Gastroesophageal sphincter (tissue), 4 donors: ENCODE measurements around the gene MAP2K1. TPM values are rescaled to one million over a fixed set of nuclear protein-coding genes. Genes with fewer than 3 reads are reported as not detected.
A peak's percentile ranks its signal among the peaks of the same experiment; 100 is the strongest.
"Not testable (repeated sequence)": the region's sequence is repeated elsewhere in the genome, so short reads cannot be mapped to it uniquely, and the experiment has no call there.

Experiments used
- ATAC-seq: fragments of 150-250 bp; one replicate; pipeline ENCODE4 v1.9.1; 2016; ENCODE audit warnings: mild to moderate bottlenecking, moderate library complexity
- H3K27ac ChIP-seq, 4 donors: fragments of 200-600 bp; sonication (generic) in 3 of 4; 1 replicate in 3 of 4; 2 replicates in 1 of 4; pipeline ENCODE4 v1.5.1; 2016 to 2019
- H3K27me3 ChIP-seq: fragments of 200-600 bp; sonication (generic); one replicate; pipeline ENCODE4 v1.5.1; 2019
- H3K36me3 ChIP-seq, 2 donors: fragments of 200-600 bp; sonication (generic); one replicate each; pipeline ENCODE4 v1.5.1; 2019; ENCODE audit warnings: control low read depth in 1 of 2
- H3K4me1 ChIP-seq, 3 donors: fragments of 200-600 bp; sonication (generic); 1 replicate in 2 of 3; 2 replicates in 1 of 3; pipeline ENCODE4 v1.5.1; 2016 to 2019; ENCODE audit warnings: control low read depth in 2 of 3
- H3K4me3 ChIP-seq, 2 donors: fragments of 200-600 bp; sonication (generic); one replicate each; pipeline ENCODE4 v1.5.1; 2019; ENCODE audit warnings: mild to moderate bottlenecking in 1 of 2, moderate library complexity in 1 of 2
- H3K9me3 ChIP-seq, 3 donors: fragments of 200-600 bp; sonication (generic); one replicate each; pipeline ENCODE4 v1.5.1; 2017 to 2019; ENCODE audit warnings: control low read depth in 2 of 3
- CTCF ChIP-seq, 4 experiments: fragments of 200-600 bp in 2 of 4; fragments of 450-650 bp in 2 of 4; sonication (generic) in 1 of 4; IDR thresholded peaks; one replicate each; pipeline ENCODE4 v1.5.1; 2017 to 2019; ENCODE audit warnings: antibody characterized with exemption in 4 of 4, mild to moderate bottlenecking in 2 of 4, moderate library complexity in 2 of 4
- EP300 ChIP-seq: sonication (generic); formaldehyde crosslinking; IDR thresholded peaks from one replicate; pipeline ENCODE4 v1.6.1; 2017; ENCODE audit warnings: antibody characterized with exemption, mild to moderate bottlenecking
- POLR2A ChIP-seq, 2 donors: fragments of 450-650 bp; IDR thresholded peaks; one replicate each; pipeline ENCODE4 v1.6.1; 2017; ENCODE audit warnings: antibody characterized with exemption in 2 of 2, mild to moderate bottlenecking in 2 of 2, moderate library complexity in 1 of 2
- POLR2AphosphoS5 ChIP-seq: sonication (generic); formaldehyde crosslinking; IDR thresholded peaks from one replicate; pipeline ENCODE4 v1.6.1; 2017; ENCODE audit warnings: antibody characterized with exemption
- WGBS, 2 donors: methylation state at CpG; one replicate each; pipeline ENCODE4 v1.1.5; 2018; ENCODE audit warnings: low coverage in 1 of 2; 5-methylcytosine and 5-hydroxymethylcytosine counted together
- total RNA-seq, 4 donors: library from RNA; depleted of rRNA; stranded (reverse); fragments of >200 nt; gene quantifications; one replicate each; pipeline ENCODE4 v1.1.0, GENCODE V29; 2016

Gene MAP2K1
- total RNA-seq, 4 donors from 2014 or later = 27.7 to 47.1 (median 39.6) TPM

GRCh38 chr15:66362776-66363175 lies 23.9 kb upstream of the MAP2K1 start:
- no peak overlapping the region for H3K27ac ChIP-seq
- H3K4me1 ChIP-seq = no peaks in the 10 kb centered on the region
- WGBS, 2 donors = 100% methylated on average over 1 of the region's 1 CpG; no CpG with 5 or more reads in 1 of the 2 donors
- no peaks in the 10 kb centered on the region for H3K9me3 ChIP-seq
- H3K36me3 ChIP-seq = no peaks in the 10 kb centered on the region
- no peak overlapping the region for H3K4me3 ChIP-seq
- no peaks in the 10 kb centered on the region for H3K27me3 ChIP-seq
- TF ChIP-seq EP300 = no peak
- TF ChIP-seq CTCF (IDR thresholded peaks at IDR 0.05) = no peak
- TF ChIP-seq POLR2AphosphoS5 = no peak
- TF ChIP-seq POLR2A (IDR thresholded peaks at IDR 0.05) = no peak
- no peak for ATAC-seq

DNA sequence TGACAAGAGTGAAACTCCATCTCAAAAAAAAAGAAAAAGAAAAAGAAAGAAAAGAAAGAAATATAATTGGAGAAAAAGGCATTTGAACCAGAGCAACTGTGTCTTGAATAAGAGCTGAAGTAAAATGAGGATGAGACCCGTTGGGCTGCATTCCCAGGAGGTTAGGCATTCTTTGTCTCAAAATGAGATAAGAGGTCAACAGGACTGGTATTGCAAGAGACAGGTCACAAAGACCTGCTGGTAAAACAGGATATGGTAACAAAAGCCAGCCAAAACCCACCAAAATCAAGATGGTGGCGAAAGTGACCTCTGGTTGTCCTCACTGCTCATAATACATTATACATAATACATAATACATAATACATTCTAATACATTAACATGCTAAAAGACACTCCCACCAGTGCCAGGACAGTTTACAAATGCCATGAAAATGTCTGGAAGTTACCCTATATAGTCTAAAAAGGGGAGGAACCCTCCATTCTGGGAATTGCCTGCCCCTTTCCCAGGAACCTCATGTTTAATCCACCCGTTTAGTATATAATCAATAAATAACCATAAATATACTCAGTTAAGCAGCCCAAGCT lies 21.7 kb upstream of the MAP2K1 start:
- no peak for ATAC-seq
- Histone ChIP-seq H3K36me3 (no peaks in the 10 kb centered on the region), H3K27me3 (no peaks in the 10 kb centered on the region), H3K4me1 (no peaks in the 10 kb centered on the region), H3K4me3 (no peak overlapping the region), H3K27ac (no peak overlapping the region), H3K9me3 (no peaks in the 10 kb centered on the region)
- 80 to 84% methylated on average over 2 to 3 of the region's 3 CpGs for WGBS, 2 donors
- TF ChIP-seq POLR2AphosphoS5 = no peak

DNA sequence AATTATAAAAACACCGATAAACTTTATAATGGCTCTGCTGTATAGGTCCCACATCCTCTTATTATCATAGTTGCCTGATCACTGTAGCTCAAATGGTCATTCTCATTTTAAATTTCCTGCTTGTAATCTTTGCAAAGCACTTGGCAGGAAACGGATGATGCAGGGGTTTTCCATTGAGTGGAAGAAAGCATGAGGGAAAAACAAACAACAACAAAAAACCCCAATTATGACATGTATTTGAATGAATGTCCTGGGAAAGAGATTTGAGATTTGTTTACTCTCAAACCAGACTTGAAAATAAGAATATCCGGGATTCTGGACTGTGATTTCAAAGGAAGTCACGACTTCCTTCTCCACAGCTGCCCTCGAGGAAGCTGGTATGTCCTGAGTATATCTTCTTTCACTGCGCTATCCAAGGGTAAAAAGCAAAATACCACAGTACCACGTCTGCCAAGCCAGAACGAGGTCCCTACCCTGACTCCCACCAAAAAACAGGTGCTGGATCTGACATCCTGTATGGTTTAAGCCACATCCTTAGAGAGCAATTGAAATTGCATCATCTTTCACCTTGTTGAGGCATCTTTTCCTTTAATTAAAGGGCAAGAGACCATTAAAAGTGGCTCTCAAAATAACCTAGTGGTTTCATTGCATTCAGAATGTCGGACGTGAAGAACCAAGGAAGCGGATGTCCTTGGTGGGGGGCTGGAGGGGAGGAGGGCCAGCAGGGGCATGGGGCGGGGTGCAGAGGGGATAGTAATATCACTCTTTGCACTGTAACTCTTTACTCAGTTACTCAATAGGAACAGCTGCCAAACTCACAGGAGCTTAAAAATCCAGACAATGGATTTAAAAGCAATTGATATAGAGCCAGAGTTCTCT lies 16.7 kb upstream of the MAP2K1 start:
- no peaks in the 10 kb centered on the region for H3K36me3 ChIP-seq
- no peaks in the 10 kb centered on the region for H3K27me3 ChIP-seq
- peak overlapping the region in 1 of 2 donors; percentile 33 for H3K4me3 ChIP-seq
- peak overlapping the region in 3 of 4 donors; percentile 60 to 67 (median 62) for H3K27ac ChIP-seq
- H3K9me3 ChIP-seq = peaks cover 0 to 11% (median 0%) of the 10 kb centered on the region in 3 donors
- TF ChIP-seq POLR2AphosphoS5 (no peak), EP300 (no peak), CTCF (IDR thresholded peaks at IDR 0.05) (no peak), POLR2A (IDR thresholded peaks at IDR 0.05) (no peak)
- no peaks in the 10 kb centered on the region for H3K4me1 ChIP-seq
- WGBS, 2 donors = 29 to 34% methylated on average over 7 to 12 of the region's 12 CpGs
- no peak for ATAC-seq

GRCh38 chr15:66374179-66374578 lies 12.5 kb upstream of the MAP2K1 start:
- no peak for ATAC-seq
- 93 to 94% methylated on average over 4 of the region's 4 CpGs for WGBS, 2 donors
- peaks cover 0 to 11% (median 0%) of the 10 kb centered on the region in 3 donors for H3K9me3 ChIP-seq
- H3K4me3 ChIP-seq = no peak overlapping the region
- H3K27ac ChIP-seq = no peak overlapping the region
- H3K4me1 ChIP-seq = no peaks in the 10 kb centered on the region
- TF ChIP-seq EP300 (no peak), CTCF (IDR thresholded peaks at IDR 0.05) (no peak), POLR2AphosphoS5 (no peak), POLR2A (IDR thresholded peaks at IDR 0.05) (no peak)
- no peaks in the 10 kb centered on the region for H3K36me3 ChIP-seq
- no peaks in the 10 kb centered on the region for H3K27me3 ChIP-seq

GRCh38 chr15:66378814-66379430 lies 7.8 kb upstream of the MAP2K1 start:
- H3K36me3 ChIP-seq = no peaks in the 10 kb centered on the region
- peaks cover 0 to 9% (median 0%) of the 10 kb centered on the region in 3 donors for H3K9me3 ChIP-seq
- H3K4me1 ChIP-seq = no peaks in the 10 kb centered on the region
- H3K4me3 ChIP-seq = no peak overlapping the region
- no peak for ATAC-seq
- H3K27me3 ChIP-seq = no peaks in the 10 kb centered on the region
- WGBS, 2 donors = 91 to 100% methylated on average over 2 to 7 of the region's 7 CpGs
- TF ChIP-seq EP300 = no peak
- TF ChIP-seq CTCF (IDR thresholded peaks at IDR 0.05) = no peak
- no peak for TF ChIP-seq POLR2A (IDR thresholded peaks at IDR 0.05)
- no peak for TF ChIP-seq POLR2AphosphoS5
- H3K27ac ChIP-seq = no peak overlapping the region

DNA sequence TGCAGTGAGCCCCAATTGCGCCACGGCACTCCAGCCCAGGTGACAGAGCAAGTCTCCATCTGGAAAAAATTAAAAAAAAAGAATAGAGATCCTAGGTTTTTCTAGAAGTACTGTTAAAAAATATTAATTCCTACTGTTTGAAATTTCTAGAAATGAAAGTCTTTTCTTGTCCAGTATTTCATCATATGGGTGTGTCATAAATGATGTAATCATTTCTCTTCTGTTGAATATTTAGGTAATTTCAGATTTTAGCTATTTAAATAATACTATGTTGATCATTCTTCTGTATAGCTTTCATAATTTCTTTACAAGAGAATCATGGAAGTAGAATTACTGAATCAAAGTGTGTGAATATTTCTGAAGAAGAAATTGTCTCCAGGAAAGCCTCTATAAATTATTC lies 5.3 kb upstream of the MAP2K1 start:
- not testable (repeated sequence) for ATAC-seq, H3K27me3 ChIP-seq, H3K4me3 ChIP-seq, H3K9me3 ChIP-seq, H3K27ac ChIP-seq, H3K36me3 ChIP-seq
- peaks cover 0 to 10% (median 0%) of the 10 kb centered on the region in 3 donors for H3K4me1 ChIP-seq
- 100% methylated on average over 1 to 2 of the region's 2 CpGs for WGBS, 2 donors
